HEK293T (cell line): Measurements from ENCODE around the gene UNC119B.

Source experiments
- BHLHE40 ChIP-seq: fragments of 450-650 bp; IDR thresholded peaks from 2 replicates; pipeline ENCODE4 v1.6.1; 2016; ENCODE audit warnings: mild to moderate bottlenecking, moderate library complexity, borderline replicate concordance
- CTBP1 ChIP-seq: fragments of 450-650 bp; IDR thresholded peaks from 2 replicates; pipeline ENCODE4 v1.6.1; 2016; ENCODE audit warnings: borderline replicate concordance
- ELF4 ChIP-seq: fragments of 450-650 bp; IDR thresholded peaks from 2 replicates; pipeline ENCODE4 v1.6.1; 2017; ENCODE audit warnings: antibody characterized with exemption
- FOXK2 ChIP-seq: fragments of 450-650 bp; IDR thresholded peaks from 2 replicates; pipeline ENCODE4 v1.6.1; 2016; ENCODE audit warnings: mild to moderate bottlenecking
- FOXM1 ChIP-seq: fragments of 450-650 bp; IDR thresholded peaks from 2 replicates; pipeline ENCODE4 v1.6.1; 2017; ENCODE audit warnings: mild to moderate bottlenecking, borderline replicate concordance
- LEF1 ChIP-seq: fragments of 450-650 bp; IDR thresholded peaks from 2 replicates; pipeline ENCODE4 v1.6.1; 2017; ENCODE audit warnings: mild to moderate bottlenecking, borderline replicate concordance
- NFRKB ChIP-seq: fragments of 450-650 bp; IDR thresholded peaks from 2 replicates; pipeline ENCODE4 v1.6.1; 2016; ENCODE audit warnings: mild to moderate bottlenecking, moderate library complexity
- SP1 ChIP-seq: fragments of 450-650 bp; IDR thresholded peaks from 2 replicates; pipeline ENCODE4 v1.6.1; 2017
- SUZ12 ChIP-seq: fragments of 450-650 bp; IDR thresholded peaks from 2 replicates; pipeline ENCODE4 v1.6.1; 2016; ENCODE audit warnings: mild to moderate bottlenecking
- TARDBP ChIP-seq: fragments of 450-650 bp; IDR thresholded peaks from 2 replicates; pipeline ENCODE4 v1.6.1; 2016
- TF ChIP-seq, protein P1 (sequence below): fragments of 450-650 bp; IDR thresholded peaks from 2 replicates; pipeline ENCODE4 v1.6.1; 2016

DNA sequence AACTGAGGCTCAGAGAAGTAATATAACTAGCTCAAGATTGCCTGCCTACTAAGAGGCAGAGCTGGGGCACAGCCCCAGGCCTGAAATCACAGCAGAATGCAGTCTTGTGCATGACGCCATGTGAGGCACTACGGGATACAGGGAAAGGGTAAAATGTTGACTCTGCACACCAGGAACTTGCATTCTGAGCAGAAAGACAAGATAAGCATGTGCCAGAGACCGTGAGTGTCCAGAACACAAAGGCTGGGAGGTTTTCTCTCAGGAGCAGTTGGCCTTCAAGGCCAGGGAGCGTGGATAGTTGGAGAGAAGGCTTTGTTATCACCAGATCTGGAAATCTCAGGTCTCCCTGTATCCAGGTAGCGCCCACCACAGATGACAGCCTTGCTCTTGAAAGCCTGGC, 46.5 kb upstream of the UNC119B start:
- TF ChIP-seq LEF1 (no peak), ELF4 (no peak), FOXM1 (no peak), CTBP1 (no peak), TARDBP (no peak), SUZ12 (no peak), BHLHE40 (no peak), NFRKB (no peak), SP1 (no peak), FOXK2 (no peak)
- TF ChIP-seq, protein P1, sequence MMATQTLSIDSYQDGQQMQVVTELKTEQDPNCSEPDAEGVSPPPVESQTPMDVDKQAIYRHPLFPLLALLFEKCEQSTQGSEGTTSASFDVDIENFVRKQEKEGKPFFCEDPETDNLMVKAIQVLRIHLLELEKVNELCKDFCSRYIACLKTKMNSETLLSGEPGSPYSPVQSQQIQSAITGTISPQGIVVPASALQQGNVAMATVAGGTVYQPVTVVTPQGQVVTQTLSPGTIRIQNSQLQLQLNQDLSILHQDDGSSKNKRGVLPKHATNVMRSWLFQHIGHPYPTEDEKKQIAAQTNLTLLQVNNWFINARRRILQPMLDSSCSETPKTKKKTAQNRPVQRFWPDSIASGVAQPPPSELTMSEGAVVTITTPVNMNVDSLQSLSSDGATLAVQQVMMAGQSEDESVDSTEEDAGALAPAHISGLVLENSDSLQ, result no peak
